NCI-H2029 (cell line): Measurements from ENCODE around the gene SPSB1.

Source experiments
- DNase-seq: peaks from one replicate; lab custom pipeline; 2025; lab: John Stamatoyannopoulos, UW

SPSB1 gene

DNA sequence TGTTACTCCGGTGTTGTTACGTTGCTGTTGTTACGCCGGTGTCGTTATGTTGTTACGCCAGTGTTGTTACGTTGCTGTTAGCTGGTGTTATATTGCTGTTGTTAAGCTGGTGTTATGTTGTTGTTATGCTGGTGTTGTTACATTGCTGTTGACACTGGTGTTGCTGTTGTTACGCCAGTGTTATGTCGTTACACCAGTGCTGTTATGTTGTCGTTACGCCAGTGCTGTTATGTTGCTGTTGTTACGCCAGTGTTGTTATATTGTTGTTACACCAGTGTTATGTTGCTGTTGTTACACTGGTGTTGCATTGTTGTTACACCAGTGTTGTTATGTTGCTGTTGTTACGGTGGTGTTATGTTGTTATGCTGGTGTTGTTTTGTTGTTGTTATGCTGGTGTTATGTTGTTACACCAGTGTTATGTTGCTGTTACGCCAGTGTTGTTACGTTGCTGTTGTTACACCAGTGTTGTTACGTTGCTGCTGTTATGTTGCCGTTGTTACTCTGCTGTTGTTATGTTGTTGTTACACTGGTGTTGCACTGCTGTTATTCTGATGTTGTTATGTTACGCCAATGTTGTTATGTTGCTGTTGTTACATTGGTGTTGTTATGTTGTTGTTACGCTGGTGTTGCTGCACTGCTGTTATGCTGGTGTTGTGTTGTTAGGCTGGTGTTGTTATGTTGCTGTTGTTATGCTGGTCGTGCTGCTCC lies 32.5 kb upstream of the SPSB1 start:
- DNase-seq = no peak

DNA sequence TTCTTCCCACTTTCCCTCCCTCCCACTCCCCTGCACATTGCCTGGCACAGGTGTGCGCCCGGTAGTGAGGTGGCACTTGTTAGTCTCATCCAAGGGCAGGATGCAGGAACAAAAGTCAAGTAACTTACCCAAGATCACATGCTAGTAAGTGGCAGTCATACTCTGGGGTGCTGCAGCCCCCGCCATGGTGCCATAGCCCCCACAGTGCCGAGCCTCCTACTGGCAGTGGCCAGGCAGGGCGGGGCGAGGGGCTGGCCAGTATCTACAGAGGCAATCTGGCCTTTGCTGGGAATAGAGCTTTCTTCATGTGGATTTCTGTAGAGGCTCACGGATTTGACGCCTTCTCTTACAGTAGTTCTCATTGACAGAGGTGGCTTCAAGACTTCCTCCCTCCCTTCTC lies 31.2 kb upstream of the SPSB1 start:
- no peak for DNase-seq

DNA sequence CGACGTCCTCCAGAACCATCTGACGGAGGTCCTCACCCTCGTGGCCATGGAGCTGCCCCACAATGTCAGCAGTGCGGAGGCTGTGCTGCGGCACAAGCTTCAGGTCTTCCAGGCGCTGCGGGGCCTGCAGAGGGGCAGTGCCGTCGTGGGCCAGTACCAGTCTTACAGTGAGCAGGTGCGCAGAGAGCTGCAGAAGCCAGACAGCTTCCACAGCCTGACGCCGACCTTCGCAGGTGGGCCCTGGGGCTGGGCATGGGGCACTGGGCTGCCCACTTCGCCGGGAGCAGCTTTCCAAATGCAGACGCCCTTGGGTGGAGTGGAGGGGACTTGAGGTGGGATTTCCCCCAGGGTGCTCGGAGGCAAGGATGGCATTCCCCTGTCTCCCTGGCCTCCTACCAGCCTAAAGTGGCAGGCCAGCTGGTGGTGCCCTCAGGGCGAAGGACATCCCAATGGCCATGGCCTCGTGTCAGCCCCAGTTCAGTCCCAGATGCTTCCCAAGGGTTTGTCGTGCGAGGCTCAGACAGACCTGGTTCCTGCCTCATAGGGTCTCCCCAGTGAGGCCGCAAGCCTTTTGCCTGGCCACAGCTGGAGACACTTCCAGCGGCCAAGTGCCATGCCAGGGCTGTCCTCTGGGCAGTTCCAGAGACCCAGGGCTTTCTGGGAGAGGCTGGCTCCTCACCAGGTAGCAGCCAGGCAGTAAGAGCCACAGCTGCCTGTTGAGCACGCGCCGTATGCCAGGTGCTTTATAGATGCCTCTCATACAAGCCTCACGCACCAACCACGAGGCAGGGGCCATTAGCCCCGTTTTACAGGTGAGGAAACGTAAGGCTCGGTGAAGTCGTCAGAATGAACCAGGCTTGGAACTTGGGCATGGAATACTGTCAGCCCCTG lies 30.4 kb upstream of the SPSB1 start:
- no peak for DNase-seq

DNA sequence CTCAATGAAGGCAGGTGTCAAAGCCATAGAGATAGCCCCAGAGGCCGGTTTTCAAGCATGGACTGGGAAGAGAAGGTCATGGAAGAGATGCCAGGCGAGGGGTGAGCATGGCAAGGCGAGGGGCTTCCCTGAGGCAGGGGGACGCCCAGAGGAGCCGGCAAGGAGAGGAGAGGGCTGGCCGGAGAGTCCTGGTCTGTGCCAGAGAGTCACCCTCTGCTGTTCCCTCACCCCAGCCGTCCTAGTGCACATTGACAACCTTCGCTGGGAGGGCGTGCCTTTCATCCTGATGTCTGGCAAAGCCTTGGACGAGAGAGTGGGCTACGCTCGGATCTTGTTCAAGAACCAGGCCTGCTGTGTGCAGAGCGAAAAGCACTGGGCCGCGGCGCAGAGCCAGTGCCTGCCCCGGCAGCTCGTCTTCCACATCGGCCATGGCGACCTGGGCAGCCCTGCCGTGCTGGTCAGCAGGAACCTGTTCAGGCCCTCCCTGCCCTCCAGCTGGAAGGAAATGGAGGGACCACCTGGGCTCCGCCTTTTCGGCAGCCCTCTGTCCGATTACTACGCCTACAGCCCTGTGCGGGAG lies 29.3 kb upstream of the SPSB1 start:
- no peak for DNase-seq

DNA sequence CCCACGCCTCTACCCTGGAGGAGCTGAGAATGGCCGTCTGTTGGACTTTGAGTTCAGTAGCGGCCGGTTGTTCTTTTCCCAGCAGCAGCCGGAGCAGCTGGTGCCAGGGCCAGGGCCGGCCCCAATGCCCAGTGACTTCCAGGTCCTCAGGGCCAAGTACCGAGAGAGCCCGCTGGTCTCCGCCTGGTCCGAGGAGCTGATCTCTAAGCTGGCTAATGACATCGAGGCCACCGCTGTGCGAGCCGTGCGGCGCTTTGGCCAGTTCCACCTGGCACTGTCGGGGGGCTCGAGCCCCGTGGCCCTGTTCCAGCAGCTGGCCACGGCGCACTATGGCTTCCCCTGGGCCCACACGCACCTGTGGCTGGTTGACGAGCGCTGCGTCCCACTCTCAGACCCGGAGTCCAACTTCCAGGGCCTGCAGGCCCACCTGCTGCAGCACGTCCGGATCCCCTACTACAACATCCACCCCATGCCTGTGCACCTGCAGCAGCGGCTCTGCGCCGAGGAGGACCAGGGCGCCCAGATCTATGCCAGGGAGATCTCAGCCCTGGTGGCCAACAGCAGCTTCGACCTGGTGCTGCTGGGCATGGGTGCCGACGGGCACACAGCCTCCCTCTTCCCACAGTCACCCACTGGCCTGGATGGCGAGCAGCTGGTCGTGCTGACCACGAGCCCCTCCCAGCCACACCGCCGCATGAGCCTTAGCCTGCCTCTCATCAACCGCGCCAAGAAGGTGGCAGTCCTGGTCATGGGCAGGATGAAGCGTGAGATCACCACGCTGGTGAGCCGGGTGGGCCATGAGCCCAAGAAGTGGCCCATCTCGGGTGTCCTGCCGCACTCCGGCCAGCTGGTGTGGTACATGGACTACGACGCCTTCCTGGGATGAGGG lies 28.5 kb upstream of the SPSB1 start:
- DNase-seq = no peak

DNA sequence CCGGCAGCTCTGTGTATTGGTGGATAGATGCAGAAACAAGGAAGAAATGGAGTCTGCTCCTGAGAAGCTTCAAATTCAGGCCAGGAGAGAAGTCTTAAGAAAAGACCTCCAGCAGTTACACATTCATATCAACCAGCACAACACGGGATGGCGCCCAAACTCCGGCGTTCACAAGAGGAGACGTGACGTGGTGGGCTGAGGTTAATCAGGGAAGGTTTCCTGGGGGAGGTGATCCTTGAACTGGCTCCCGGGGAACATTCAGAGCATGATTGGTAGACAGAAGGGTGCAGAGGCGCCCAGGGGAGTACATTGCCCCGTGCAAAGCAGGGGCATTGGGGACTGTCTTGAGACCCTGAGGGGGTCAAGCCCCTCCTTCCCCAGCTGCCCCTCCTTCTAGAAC lies 27.7 kb upstream of the SPSB1 start:
- DNase-seq = no peak

DNA sequence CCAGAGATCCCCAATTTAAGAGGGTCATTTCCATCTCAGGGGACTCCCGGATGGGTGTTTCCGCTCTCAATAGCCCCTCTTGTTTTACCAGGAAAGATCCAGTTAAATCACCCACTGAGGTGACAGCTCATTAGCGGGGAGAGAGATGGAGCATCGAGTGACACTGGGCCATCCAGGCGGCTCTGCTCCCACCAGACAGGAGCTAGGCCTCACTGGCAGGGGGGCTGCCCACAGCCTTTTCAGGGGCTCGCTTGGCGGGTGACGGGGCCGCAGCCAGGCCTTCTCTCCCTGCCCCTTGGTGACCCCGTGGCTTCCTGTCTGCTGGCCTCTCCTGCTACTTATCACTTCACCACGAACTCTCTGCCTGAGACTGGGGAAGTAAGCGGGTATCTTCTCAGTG lies 26.7 kb upstream of the SPSB1 start:
- DNase-seq = no peak

DNA sequence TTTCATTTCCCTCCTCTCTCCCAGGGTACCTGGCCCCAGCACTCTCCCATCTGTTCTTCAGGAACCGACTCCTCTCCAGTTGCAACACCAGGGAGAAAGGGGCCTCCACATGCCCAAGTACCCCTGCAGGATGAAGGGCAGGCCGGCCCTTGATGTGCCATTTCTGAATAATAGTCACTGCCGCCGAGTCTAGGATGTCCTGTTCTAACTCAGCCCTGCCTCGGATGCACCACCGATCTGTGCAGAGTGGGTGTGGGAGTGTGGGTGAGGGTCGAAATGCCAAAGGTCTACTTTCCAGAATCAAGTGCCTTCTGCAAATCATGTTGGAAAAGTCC lies 25.4 kb upstream of the SPSB1 start:
- no peak for DNase-seq

DNA sequence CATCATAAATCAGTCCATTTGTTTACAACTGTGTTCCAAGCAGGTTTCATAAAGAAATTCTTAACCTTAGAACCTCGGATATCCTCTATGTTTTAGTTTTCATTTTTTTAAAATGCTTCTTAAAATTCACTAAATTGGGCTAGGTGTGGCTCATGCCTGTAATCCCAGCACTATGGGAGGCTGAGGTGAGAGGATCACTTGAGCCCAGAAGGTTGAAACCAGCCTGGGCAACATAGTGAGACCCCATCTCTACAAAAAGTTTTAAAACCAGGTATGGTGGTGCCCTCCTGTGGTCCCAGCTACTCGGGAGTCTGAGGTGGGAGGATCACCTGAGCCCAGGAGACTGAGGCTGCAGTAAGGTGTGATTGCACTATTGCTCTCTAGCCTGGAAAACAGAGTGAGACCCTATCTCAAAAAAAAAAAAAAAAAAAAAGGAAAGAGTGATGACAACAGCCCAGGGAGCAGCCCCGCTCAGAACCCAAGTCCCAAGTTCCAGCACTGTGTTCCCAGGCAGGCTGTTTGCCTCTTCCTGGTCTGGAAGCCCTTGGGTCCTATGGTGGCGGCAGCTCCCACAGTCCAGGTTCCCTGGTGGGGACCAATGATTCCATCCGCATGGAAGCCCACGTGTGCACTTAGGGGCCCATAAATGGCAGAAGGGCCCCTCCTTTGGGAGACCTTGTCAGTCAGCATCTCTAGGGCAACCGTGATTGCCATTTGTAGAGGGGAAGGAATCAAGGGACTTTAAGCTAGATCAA lies 24.7 kb upstream of the SPSB1 start:
- DNase-seq = no peak

DNA sequence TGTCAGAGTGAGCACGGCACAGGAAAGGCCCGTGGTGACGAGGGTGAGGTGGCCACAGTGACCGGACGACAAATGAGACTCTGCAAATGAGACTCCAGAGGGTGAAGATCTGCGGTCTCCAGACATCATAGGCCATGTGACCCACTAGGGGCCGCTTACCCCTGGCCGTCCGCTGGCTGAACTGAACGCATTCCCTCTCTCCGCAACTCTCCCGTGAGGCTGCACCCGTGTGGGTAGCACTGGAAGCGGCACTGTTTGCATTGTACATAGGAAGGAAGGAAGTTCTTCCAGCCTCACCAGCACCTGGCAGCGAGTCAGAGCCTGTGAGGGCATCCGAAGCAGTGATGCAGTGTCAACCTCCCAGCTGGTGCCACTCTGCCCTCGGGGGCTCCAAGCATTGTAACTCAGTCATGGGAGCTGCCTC lies 23.6 kb upstream of the SPSB1 start:
- no peak for DNase-seq

DNA sequence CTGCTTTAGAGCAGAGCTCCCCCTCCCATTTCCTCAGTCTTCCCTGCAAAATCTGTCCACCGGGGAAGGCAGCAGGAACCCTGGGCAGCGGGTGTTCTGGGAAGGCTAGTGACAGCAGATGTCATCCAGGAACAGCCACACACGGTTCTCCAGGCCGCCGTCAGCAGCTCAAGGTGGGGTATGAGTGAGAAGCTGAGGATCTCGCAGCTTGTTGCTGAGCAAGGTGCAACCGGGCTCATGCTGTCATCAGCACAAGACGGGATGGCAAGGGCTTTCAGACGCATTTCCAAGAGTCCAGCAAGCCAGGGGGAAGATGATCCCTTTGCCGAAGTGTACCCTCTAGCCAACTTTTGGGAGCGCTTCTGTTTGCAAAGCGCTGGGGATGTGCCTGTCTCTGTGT lies 23.0 kb upstream of the SPSB1 start:
- DNase-seq = no peak

DNA sequence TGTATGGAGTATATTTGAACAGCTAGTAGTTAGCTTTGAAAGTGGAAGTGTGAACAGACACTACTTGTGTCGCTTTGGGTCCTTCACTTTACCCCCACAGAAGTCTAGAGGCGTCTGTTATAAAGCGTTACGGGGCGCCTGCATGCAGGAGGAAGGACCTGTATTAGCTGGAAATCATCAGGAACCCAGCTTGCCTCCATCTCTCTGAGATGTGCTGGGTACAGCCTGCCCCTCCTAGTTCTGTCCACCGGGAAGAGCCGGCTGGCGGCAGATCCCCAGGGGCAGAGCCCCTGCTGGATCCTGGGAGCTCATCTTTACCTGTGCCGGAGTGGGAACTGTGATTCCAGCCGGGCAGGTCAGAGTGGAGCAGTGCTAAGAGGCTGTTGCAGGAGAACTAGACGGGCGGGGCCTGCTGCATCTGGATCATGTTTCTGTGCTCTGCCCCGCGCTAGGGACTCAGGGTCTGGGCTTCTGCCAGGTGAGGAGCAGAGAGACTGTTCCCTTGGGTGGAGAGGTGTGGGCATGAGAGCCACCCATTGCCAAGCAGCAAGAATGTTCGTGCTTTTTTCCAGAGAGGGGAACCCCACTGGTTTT lies 22.3 kb upstream of the SPSB1 start:
- DNase-seq = peak; percentile 64

DNA sequence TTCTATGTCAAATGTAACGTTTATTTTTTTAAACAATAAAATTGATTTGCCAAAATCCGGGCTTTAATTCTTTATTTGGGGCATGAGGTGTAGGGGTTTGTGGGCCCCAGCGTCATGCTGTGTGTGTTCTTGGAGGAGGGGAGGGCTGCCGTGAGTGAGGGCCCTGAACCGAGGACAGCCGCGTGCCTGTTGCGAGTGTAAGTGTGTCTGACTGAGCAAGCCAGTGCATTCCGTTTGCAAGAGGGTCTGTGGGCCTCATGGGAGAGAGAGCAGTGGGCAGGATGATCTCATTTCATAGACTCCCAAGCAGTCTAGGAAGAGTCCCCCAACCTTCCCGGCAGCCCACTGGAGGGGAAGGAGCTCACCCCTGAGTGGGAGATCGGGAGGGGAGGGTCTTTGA lies 21.4 kb upstream of the SPSB1 start:
- DNase-seq = no peak

DNA sequence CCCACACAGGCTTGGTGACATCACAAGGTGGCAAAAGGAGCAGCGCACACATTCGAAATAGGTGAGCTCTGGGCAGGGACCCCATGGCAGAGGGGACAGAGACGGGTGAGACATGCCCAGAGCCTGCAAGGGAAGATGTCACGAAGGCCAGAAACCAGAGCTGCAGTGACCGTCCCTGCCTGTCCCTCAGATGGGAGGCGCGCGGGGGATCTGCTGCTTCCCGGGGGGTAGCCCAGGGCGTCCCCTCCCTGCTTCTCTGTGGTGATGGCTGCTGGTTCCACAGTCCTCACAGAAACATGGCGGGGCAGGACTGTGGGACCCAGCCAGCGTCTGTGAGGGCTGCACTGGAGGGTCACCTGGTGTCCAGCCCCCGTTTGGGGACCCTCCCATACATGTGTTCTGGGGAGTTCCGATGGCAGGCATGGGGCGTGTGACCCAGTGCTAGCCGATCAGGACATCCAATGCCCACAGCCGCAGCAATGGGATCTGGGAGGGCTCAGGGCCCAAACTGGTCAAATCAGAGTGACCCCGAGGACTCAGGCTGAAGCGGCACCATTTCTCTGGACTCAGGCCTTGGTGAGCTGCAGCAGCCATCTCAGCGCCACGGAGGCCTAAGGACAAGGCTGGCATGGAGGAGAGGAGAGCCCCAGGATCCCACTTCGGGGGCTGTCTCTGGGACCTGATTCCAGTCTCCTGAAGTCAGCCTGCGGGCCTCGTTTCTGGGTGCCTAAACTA lies 20.7 kb upstream of the SPSB1 start:
- DNase-seq = no peak

DNA sequence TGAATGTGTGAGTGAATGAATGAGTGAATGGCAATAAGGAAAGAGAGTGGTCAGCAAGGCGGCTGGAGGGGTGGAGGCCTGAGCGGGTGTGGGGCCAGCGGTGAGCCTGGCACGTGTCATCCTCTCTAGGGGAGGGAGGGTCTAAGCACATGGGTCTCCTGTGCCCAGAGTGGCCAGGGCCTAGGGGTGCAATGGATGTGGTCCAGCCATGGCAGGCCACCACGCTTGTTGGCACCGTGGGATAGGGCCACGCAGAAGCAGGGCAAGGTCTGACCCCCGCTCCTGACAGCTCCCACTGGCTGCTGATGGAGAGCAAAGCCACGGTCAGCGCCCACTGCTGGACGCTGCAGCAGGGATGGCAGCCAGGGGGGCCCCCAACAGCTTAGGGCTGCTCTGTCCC lies 19.5 kb upstream of the SPSB1 start:
- DNase-seq = no peak

DNA sequence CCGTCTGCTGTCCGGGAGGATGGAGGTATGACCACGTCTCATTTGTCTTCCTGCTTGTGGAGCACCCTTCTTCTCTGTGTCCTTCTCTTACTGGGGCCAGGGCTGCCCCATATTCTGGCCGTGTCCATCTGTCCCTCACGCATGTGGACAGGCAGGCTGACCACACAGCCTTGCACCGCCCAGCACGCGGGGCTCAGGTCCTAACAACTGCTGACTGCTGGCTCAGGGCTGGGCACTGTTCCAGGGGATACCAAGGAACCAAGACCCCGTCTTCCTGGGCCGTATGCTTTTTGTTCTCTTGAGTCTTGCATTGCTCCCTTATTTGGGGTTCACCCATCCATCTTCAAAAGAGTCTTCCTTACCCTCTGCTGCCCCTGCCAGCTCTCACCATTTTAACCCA lies 17.5 kb upstream of the SPSB1 start:
- no peak for DNase-seq

DNA sequence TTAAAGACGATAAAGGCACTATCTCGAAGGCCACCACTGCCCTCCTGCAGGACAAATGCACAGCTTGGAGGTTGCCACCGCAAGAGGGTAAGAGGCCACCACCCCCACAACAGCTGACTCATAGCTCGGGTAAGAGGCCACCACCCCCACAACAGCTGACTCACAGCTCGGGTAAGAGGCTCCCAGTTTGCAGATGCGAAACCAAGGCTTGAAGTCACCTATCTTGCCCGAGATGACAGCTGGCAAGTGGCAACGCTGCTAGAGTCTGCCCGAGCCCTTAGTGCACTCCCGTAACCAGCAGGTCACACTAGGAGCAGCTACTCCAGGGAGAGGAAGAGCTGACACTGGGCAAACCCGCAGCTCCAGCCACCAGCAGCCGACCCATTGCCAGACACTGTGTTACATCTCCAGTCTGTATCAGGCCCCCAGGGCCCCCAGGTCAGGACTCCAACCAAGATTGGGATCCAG lies 17.1 kb upstream of the SPSB1 start:
- DNase-seq = no peak

DNA sequence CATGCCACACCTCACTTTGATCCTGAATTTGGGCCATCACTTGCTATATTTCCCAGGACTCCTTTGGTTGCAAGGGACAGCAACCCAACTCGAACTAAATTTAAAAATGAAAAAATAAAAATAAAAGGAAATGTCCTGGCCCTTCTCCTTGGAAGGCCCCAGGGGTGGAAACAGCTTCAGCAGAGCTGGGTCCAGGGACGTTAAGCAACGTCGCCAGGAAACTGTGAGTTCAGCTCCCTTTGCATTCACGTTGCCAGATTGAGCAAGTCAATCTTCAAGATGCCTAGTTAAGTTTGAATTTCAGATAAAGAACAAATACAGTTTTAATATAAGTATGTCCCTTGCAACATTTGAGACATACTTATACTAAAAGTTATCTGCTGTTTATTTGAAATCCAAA lies 14.6 kb upstream of the SPSB1 start:
- no peak for DNase-seq

DNA sequence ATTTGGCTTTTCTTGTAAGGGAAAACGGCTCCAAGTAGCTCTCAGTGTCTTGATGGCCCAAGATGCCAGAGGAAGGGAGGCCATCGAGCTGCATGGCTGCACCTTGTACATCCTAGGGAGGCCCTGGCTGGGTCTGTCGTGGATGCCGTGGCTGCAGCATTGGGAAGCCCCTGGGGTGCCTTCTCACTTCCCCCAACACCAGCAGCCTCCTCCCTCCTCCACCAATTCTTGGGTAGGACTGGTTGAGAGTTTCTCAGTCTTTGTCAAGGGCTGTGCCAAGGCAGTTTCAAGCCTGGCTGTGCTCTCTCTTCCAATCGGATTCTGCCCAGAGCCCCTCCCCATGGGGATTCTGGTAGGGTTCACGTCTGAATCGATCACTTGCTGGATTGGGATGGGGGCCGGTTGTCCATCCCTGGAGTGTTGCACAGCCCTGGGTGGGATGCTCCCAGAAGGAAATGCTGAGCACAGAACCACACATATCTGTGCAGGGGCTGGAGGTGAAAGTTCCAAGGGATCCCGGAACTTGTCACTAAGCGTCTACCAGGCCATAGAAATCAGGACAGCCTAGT lies 14.0 kb upstream of the SPSB1 start:
- DNase-seq = no peak
